Measurements from ENCODE around the gene PGBD5. TPM values are rescaled to one million over a fixed set of nuclear protein-coding genes. Genes with fewer than 3 reads are reported as not detected.

The PGBD5 gene
- total and polyA plus RNA-seq, 4 donors, result 0.54 to 3.0 (median 1.8) TPM

- H3K4me3 ChIP-seq, result no peak overlapping the region
- ATAC-seq (ENCODE audit: insufficient read depth, low FRiP score) (no peak), DNase-seq (peak in 1 of 3 donors; percentile 29)
- peaks cover 0 to 2% (median 0%) of the 10 kb centered on the region in 4 donors for H3K9me3 ChIP-seq (ENCODE audit: control insufficient read depth in 4 of 4, insufficient read depth in 3 of 4, low read length in 3 of 4)
- H3K36me3 ChIP-seq (ENCODE audit: control insufficient read depth in 4 of 4, insufficient read depth in 4 of 4, low read length in 4 of 4), result peaks cover 6 to 26% (median 16%) of the 10 kb centered on the region in 4 donors
- no peak overlapping the region for H3K27ac ChIP-seq (ENCODE audit: low read depth in 1 of 2, low read length in 1 of 2)
- H3K27me3 ChIP-seq (ENCODE audit: control insufficient read depth in 3 of 3, insufficient read depth in 3 of 3, low read length in 2 of 3), result no peaks in the 10 kb centered on the region
- H3K4me1 ChIP-seq (ENCODE audit: control insufficient read depth in 5 of 5, insufficient read depth in 5 of 5, low read length in 5 of 5), result peaks cover 0 to 5% (median 0%) of the 10 kb centered on the region in 5 donors
- TF ChIP-seq CTCF (IDR thresholded peaks at IDR 0.05; ENCODE audit: control extremely low read depth, extremely low read depth), result no peak
- WGBS, 2 donors, result 50 to 63% methylated on average over 15 of the region's 15 CpGs
- no peak overlapping the region for H3K9ac ChIP-seq (ENCODE audit: insufficient read depth in 1 of 2, low read length in 2 of 2)
These were observed 148.7 kb downstream of the PGBD5 start for GRCh38 chr1:230277201-230278025.

- Histone ChIP-seq H3K9ac (ENCODE audit: insufficient read depth in 1 of 2, low read length in 2 of 2) (no peak overlapping the region), H3K9me3 (ENCODE audit: control insufficient read depth in 4 of 4, insufficient read depth in 3 of 4, low read length in 3 of 4) (peaks cover 0 to 2% (median 0%) of the 10 kb centered on the region in 4 donors), H3K27me3 (ENCODE audit: control insufficient read depth in 3 of 3, insufficient read depth in 3 of 3, low read length in 2 of 3) (no peaks in the 10 kb centered on the region), H3K27ac (ENCODE audit: low read depth in 1 of 2, low read length in 1 of 2) (no peak overlapping the region), H3K36me3 (ENCODE audit: control insufficient read depth in 4 of 4, insufficient read depth in 4 of 4, low read length in 4 of 4) (peaks cover 6 to 27% (median 16%) of the 10 kb centered on the region in 4 donors), H3K4me1 (ENCODE audit: control insufficient read depth in 5 of 5, insufficient read depth in 5 of 5, low read length in 5 of 5) (peaks cover 0 to 5% (median 0%) of the 10 kb centered on the region in 5 donors), H3K4me3 (no peak overlapping the region)
- 98 to 100% methylated on average over 5 of the region's 5 CpGs for WGBS, 2 donors
- TF ChIP-seq CTCF (IDR thresholded peaks at IDR 0.05; ENCODE audit: control extremely low read depth, extremely low read depth), result no peak
- ATAC-seq (ENCODE audit: insufficient read depth, low FRiP score) (no peak), DNase-seq (no peak)
These were observed 149.7 kb downstream of the PGBD5 start for GRCh38 chr1:230276401-230276800.

GRCh38 chr1:230274254-230274653, 151.9 kb downstream of the PGBD5 start:
- DNase-seq (no peak), ATAC-seq (ENCODE audit: insufficient read depth, low FRiP score) (no peak)
- TF ChIP-seq CTCF (IDR thresholded peaks at IDR 0.05; ENCODE audit: control extremely low read depth, extremely low read depth), result no peak
- H3K27ac ChIP-seq (ENCODE audit: low read depth in 1 of 2, low read length in 1 of 2), result peak overlapping the region in 1 of 2 donors; percentile 3
- no peaks in the 10 kb centered on the region for H3K27me3 ChIP-seq (ENCODE audit: control insufficient read depth in 3 of 3, insufficient read depth in 3 of 3, low read length in 2 of 3)
- 48 to 62% methylated on average over 15 of the region's 15 CpGs for WGBS, 2 donors
- H3K36me3 ChIP-seq (ENCODE audit: control insufficient read depth in 4 of 4, insufficient read depth in 4 of 4, low read length in 4 of 4), result peaks cover 3 to 16% (median 11%) of the 10 kb centered on the region in 4 donors
- H3K9ac ChIP-seq (ENCODE audit: insufficient read depth in 1 of 2, low read length in 2 of 2), result no peak overlapping the region
- no peak overlapping the region for H3K4me3 ChIP-seq
- H3K4me1 ChIP-seq (ENCODE audit: control insufficient read depth in 5 of 5, insufficient read depth in 5 of 5, low read length in 5 of 5), result peaks cover 0 to 14% (median 3%) of the 10 kb centered on the region in 5 donors
- peaks cover 0 to 2% (median 0%) of the 10 kb centered on the region in 4 donors for H3K9me3 ChIP-seq (ENCODE audit: control insufficient read depth in 4 of 4, insufficient read depth in 3 of 4, low read length in 3 of 4)
